GM12801 (cell line): ENCODE measurements around the gene KIN.

Source experiments
- CTCF ChIP-seq: IDR thresholded peaks from one replicate; pipeline ENCODE4 v1.5.1; 2011; ENCODE audit warnings: control low read depth; ENCODE audit not compliant: insufficient read length; ENCODE audit errors: extremely low read depth

Gene KIN

GRCh38 chr10:7718685-7719084, 69.1 kb downstream of the KIN start:
- TF ChIP-seq CTCF = no peak

DNA sequence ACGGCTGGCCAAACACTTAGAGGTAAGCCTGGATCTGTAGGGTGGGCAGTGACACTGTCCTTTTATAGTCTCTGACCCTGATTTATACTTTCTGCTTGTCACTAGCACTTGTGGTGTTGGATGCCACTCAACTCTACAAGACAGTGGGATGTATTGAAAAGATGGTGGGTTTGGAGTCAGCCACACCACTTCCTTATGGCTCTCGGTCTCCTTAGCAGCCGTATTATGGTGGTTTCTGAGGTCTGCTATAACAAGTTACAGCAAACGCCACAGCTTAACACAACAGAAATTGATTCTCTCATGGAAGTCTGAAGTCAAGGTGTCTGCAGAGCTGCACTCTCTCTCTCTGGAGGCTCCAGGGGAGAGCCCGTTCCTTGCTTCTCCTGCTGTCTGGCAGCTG, 70.0 kb downstream of the KIN start:
- TF ChIP-seq CTCF = no peak

GRCh38 chr10:7715515-7715914, 72.3 kb downstream of the KIN start:
- TF ChIP-seq CTCF = no peak

GRCh38 chr10:7710446-7710845, 77.3 kb downstream of the KIN start:
- no peak for TF ChIP-seq CTCF

DNA sequence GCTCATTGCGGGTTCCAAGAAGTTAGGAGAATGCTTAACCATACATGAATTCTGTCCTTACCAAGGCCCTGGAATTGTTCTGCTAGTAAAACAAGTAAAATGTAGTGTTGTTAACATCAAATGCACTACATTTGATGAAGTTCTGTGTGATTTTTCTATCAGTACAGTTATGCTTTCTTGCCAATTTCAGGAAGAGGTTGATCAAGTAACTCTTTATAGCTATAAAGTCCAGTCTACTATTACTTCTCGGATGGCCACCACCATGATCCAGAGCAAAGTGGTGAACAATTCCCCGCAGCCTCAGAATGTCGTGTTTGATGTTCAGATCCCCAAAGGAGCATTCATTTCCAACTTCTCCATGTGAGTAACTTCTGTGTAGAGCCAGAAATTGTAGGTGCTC, 79.0 kb downstream of the KIN start:
- TF ChIP-seq CTCF = no peak

- no peak for TF ChIP-seq CTCF
Observed at GRCh38 chr10:7707858-7708622, 79.8 kb downstream of the KIN start.

DNA sequence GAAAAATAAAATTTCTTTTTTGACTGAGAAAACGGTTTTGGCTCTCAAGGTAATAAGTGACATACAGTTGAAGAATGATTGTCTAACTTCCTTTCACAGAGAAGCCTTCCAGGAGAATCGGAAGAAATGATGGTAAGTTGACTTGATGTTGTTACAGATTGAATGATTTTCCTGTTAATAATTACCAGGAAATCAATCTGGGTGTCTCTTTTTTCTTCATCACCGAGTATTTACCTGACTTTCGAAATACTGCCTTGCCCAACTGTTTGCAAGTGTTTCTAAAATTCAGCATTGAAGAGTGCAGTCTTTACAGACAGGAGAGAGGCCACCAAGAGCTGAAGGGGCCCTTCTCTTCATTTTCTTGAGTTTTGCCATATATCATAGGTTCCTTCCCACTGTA, 80.7 kb downstream of the KIN start:
- no peak for TF ChIP-seq CTCF
